K562 (cell line): ENCODE data around the gene TSSK2. TPM values are rescaled to one million over a fixed set of nuclear protein-coding genes. Genes with fewer than 3 reads are reported as not detected.
A peak's percentile ranks its signal among the peaks of the same experiment; 100 is the strongest.

ENCODE experiments used
- ATAC-seq: fragments of 200-7000 bp; cut with Tn5 transposase; 3 replicates; pipeline ENCODE4 v1.9.1; 2020; ENCODE audit warnings: moderate library complexity
- BruUV-seq: library from RNA; stranded (reverse); fragments of 400-500 nt; replicated peaks from 2 replicates; lab custom pipeline; 2021; lab: Mats Ljungman, UMichigan
- CTCF ChIA-PET: fragments of 300-600 bp; formaldehyde crosslinking; extraction: SDS; loops from one replicate; lab custom pipeline; 2021; ENCODE audit warnings: low intra/inter-chr PET ratio; lab: Yijun Ruan, JAX
- POLR2A ChIA-PET: fragments of 300-600, 350-650 bp; sonication (Branson Sonifier 250); formaldehyde crosslinking; extraction: SDS; loops from one replicate; lab custom pipeline; 2021; ENCODE audit warnings: antibody characterized with exemption, inconsistent platforms; lab: Yijun Ruan, JAX
- DNase-seq, 4 experiments: peaks; one replicate each; pipeline versions ENCODE4 v3.0.0 to v3.0.0-alpha.2; 2011 to 2018; ENCODE audit warnings: low spot score in 3 of 4, mixed read lengths in 3 of 4; ENCODE audit errors: extremely low read depth in 1 of 4
- FAIRE-seq: peaks from 2 replicates; lab custom pipeline; 2011; peaks lifted over from hg19 to GRCh38; lab: Jason Lieb, UNC
- H2AFZ ChIP-seq: 2 replicates; pipeline ENCODE4 v1.6.0; 2011; ENCODE audit warnings: low read depth, low read length, control low read depth, inconsistent platforms
- H3K27ac ChIP-seq: fragments of 200-600 bp; 3 replicates; pipeline ENCODE4 v1.8.0; 2011; ENCODE audit warnings: low read depth, mild to moderate bottlenecking, control low read depth, inconsistent platforms, low read length, moderate library complexity, mixed read lengths; ENCODE audit errors: extremely low read depth
- H3K27me3 ChIP-seq, 2 experiments: fragments of 300-600 bp in 1 of 2; 2 replicates in 1 of 2; 3 replicates in 1 of 2; pipeline versions ENCODE4 v1.6.0 to v1.8.0; 2011; ENCODE audit warnings: inconsistent platforms in 2 of 2, low read length in 2 of 2, mild to moderate bottlenecking in 1 of 2, mixed read lengths in 1 of 2, moderate library complexity in 1 of 2; ENCODE audit not compliant: control insufficient read depth in 2 of 2, insufficient read depth in 2 of 2
- H3K36me3 ChIP-seq: fragments of 300-600 bp; 3 replicates; pipeline ENCODE4 v1.8.0; 2011; ENCODE audit warnings: mild to moderate bottlenecking, low read length, inconsistent platforms; ENCODE audit not compliant: control insufficient read depth, insufficient read depth
- H3K4me1 ChIP-seq, 2 experiments: fragments of 200-600 bp in 1 of 2; replicated peaks in 1 of 2; 2 replicates in 1 of 2; 3 replicates in 1 of 2; pipeline versions ENCODE4 v1.5.1 to v1.8.0; 2011; ENCODE audit warnings: inconsistent platforms in 2 of 2, low read length in 2 of 2, mild to moderate bottlenecking in 1 of 2, mixed read lengths in 1 of 2, moderate library complexity in 1 of 2; ENCODE audit not compliant: control insufficient read depth in 2 of 2, insufficient read depth in 2 of 2
- H3K4me2 ChIP-seq: 2 replicates; pipeline ENCODE4 v1.6.1; 2011; ENCODE audit warnings: low read length, control low read depth, inconsistent platforms, mixed read lengths; ENCODE audit not compliant: insufficient read depth
- H3K4me3 ChIP-seq: fragments of 200-600 bp; sonication (generic), shearing (Covaris generic); 2 replicates; pipeline ENCODE4 v1.5.1; 2016; ENCODE audit warnings: control low read depth, inconsistent platforms
- H3K79me2 ChIP-seq: fragments of 200-600 bp; 3 replicates; pipeline ENCODE4 v1.8.0; 2011; ENCODE audit warnings: low read length, inconsistent platforms; ENCODE audit not compliant: control insufficient read depth, insufficient read depth
- H3K9ac ChIP-seq, 2 experiments: 2 replicates each; pipeline versions ENCODE4 v1.6.0 to v1.6.1; 2011; ENCODE audit warnings: low read depth in 2 of 2, low read length in 2 of 2, control low read depth in 1 of 2, inconsistent platforms in 1 of 2, mild to moderate bottlenecking in 1 of 2, mixed read lengths in 1 of 2; ENCODE audit not compliant: insufficient read depth in 1 of 2
- H3K9me1 ChIP-seq: one replicate; pipeline ENCODE4 v1.6.0; 2011; ENCODE audit warnings: inconsistent platforms, mild to moderate bottlenecking, low read length, moderate library complexity; ENCODE audit not compliant: control insufficient read depth, insufficient read depth
- H3K9me3 ChIP-seq: replicated peaks from 2 replicates; pipeline ENCODE4 v1.5.1; 2011; ENCODE audit warnings: low read depth, low read length, inconsistent platforms; ENCODE audit not compliant: control insufficient read depth, insufficient read depth
- H4K20me1 ChIP-seq: replicated peaks from 2 replicates; pipeline ENCODE4 v1.6.1; 2011; ENCODE audit warnings: low read length, inconsistent platforms, mixed read lengths; ENCODE audit not compliant: control insufficient read depth, insufficient read depth
- FOXA3 ChIP-seq, 2 experiments: fragments of 450-650 bp in 1 of 2; sonication (generic) in 1 of 2; formaldehyde crosslinking; IDR thresholded peaks in 1 of 2; conservative IDR thresholded peaks in 1 of 2; 2 replicates each; pipeline versions ENCODE4 v1.4.0 to v1.8.0; 2020 to 2022; ENCODE audit warnings: mild to moderate bottlenecking in 2 of 2, missing genetic modification reagents in 1 of 2
- NONO ChIP-seq, 2 experiments: fragments of 200-400 bp in 1 of 2; fragments of 450-650 bp in 1 of 2; formaldehyde crosslinking in 1 of 2; IDR thresholded peaks; 2 replicates each; pipeline ENCODE4 v1.6.1; 2017; ENCODE audit warnings: low read depth in 2 of 2, mild to moderate bottlenecking in 2 of 2, moderate library complexity in 2 of 2, low read length in 1 of 2
- TCF7L2 ChIP-seq: fragments of 150-350 bp; IDR thresholded peaks from 2 replicates; pipeline ENCODE4 v1.6.1; 2016; ENCODE audit warnings: low read depth, mild to moderate bottlenecking, low read length, moderate library complexity
- ZBTB26 ChIP-seq: fragments of 450-650 bp; formaldehyde crosslinking; IDR thresholded peaks from 2 replicates; pipeline ENCODE4 v1.4.0; 2022; ENCODE audit warnings: missing genetic modification characterization
- ZBTB9 ChIP-seq: fragments of 450-650 bp; formaldehyde crosslinking; IDR thresholded peaks from 2 replicates; pipeline ENCODE4 v1.4.0; 2020; ENCODE audit warnings: mild to moderate bottlenecking, moderate library complexity
- ZNF12 ChIP-seq: sonication (generic); formaldehyde crosslinking; IDR thresholded peaks from 2 replicates; pipeline ENCODE4 v1.4.0; 2020; ENCODE audit warnings: mild to moderate bottlenecking, missing genetic modification reagents
- ZNF274 ChIP-seq: IDR thresholded peaks from 2 replicates; pipeline ENCODE4 v1.6.1; 2011; ENCODE audit warnings: low read depth, mild to moderate bottlenecking, low read length, moderate library complexity, borderline replicate concordance
- ZNF639 ChIP-seq, 2 experiments: fragments of 200-800 bp in 1 of 2; sonication (Bioruptor generic) in 1 of 2; sonication (generic) in 1 of 2; formaldehyde crosslinking in 1 of 2; IDR thresholded peaks in 1 of 2; conservative IDR thresholded peaks in 1 of 2; 2 replicates each; pipeline versions ENCODE4 v1.5.0 to v1.6.1; 2016 to 2020; ENCODE audit warnings: missing compliant biosample characterization in 1 of 2, missing genetic modification characterization in 1 of 2, missing genetic modification reagents in 1 of 2
- WGBS: fragments of 100-300 bp; shearing (Covaris generic); methylation state at CpG from one replicate; pipeline ENCODE4 v1.1.6; 2016; ENCODE audit warnings: low coverage, mixed read lengths; ENCODE audit not compliant: insufficient coverage; ENCODE audit errors: missing lambda C conversion rate; 5-methylcytosine and 5-hydroxymethylcytosine counted together
- in situ Hi-C: fragments of 300-500 bp; cut with MboI; formaldehyde crosslinking; loops from 4 replicates; pipeline ENCODE4 v1.15.0; 2018; ENCODE audit warnings: inconsistent platforms, mixed read lengths
- intact Hi-C: fragments of 100-400 bp; cut with micrococcal nuclease; formaldehyde crosslinking; loops from 2 replicates; pipeline ENCODE4 v1.14.2; 2022
- polyA plus RNA-seq, 8 experiments: library from polyadenylated mRNA; depleted of rRNA in 4 of 8; stranded (reverse) in 5 of 8; unstranded in 3 of 8; fragments of >200 nt; fragmentation: Nextera tagmentation in 2 of 8; fragmentation: Illumina TruSeq in 1 of 8; extraction: Ambion mirVana in 2 of 8; extraction: Trizol in 1 of 8; gene quantifications; 2 replicates each; pipeline versions ENCODE4 v1.2.1 to v1.2.3, GENCODE V29; 2011 to 2014; ENCODE audit warnings: inconsistent platforms in 1 of 8, missing spikeins in 1 of 8
- total RNA-seq, 7 experiments: library from RNA; depleted of rRNA in 6 of 7; stranded (reverse); fragments of >200 nt in 6 of 7; fragmentation: Illumina TruSeq in 2 of 7; extraction: Trizol in 2 of 7; gene quantifications; 2 replicates each; pipeline versions ENCODE4 v1.2.1 to v1.2.3, GENCODE V29; 2011 to 2021; ENCODE audit warnings: low replicate concordance in 1 of 7

The TSSK2 gene
- total and polyA plus RNA-seq, 9 of the 15 experiments (the other 6 are each of a cell fraction or from before 2014, with no cell fraction given), result 0.04 TPM; not detected in 8

DNA sequence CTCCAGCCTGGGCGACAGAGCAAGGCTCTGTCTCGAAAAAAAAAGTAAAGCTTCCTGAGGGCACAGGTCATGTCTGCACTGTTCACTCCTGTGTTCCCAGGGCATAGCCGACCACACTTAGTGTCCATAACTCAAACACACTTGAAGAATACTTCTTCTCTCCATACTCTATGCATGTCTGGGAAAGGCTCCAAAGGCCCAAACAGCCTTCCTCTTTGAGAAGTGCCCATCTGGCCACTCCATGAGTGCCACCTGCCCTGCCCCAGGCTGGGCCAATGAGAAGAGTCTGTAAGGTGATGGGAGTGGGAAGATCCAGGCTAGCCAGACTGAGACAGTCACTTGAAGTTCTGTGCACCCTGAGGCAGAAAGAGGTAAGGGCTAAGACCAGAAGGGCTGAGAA is 33.6 kb upstream of the TSSK2 start (continued):
- TF ChIP-seq ZBTB26 (CRISPR knock-in tag), result 0 out of 2 replicates have a peak, but pooled peaks have one; percentile 16
- no peak for TF ChIP-seq ZNF274

- Histone ChIP-seq H3K9me3 (no peaks in the 10 kb centered on the region), H3K79me2 (peaks cover 57% of the 10 kb centered on the region), H3K36me3 (peaks cover 44% of the 10 kb centered on the region), H3K27me3 (no peaks in the 10 kb centered on the region), H4K20me1 (peaks cover 18% of the 10 kb centered on the region; the same call in 1 of the 2 replicates), H3K9me1 (peaks cover 9% of the 10 kb centered on the region), H3K4me3 (no peak overlapping the region), H3K4me1 (no peaks in the 10 kb centered on the region), H2AFZ (no peak overlapping the region), H3K9ac (no peak overlapping the region), H3K27ac (no peak overlapping the region), H3K4me2 (no peak overlapping the region)
- FAIRE-seq (no peak), DNase-seq (peak in 2 of 4 experiments; percentile 44 to 46), ATAC-seq (peak; percentile 7; the same call in 1 of the 3 replicates)
- POLR2A ChIA-PET, result interaction anchor here (0.6 to 3.2 kb wide), 12 partner anchors 9 to 750 kb away, joined by 3 to 15 read pairs (median 6); partner anchors contain the start of gene SLC25A1
- CTCF ChIA-PET, result no interaction called here
- in situ Hi-C loops, result no loop called here
- intact Hi-C loops, result no loop called here
- WGBS, result 81% methylated on average over 4 of the region's 4 CpGs
- BruUV-seq, result no TSS peak
- TF ChIP-seq ZBTB9 (CRISPR knock-in tag) (no peak), ZNF12 (CRISPR knock-in tag) (peak; percentile 12; the same call in 1 of the 2 replicates), ZNF639 (CRISPR knock-in tag; conservative IDR thresholded peaks at IDR 0.05 in 1 of 2, IDR thresholded peaks at IDR 0.05 in 1 of 2) (0 out of 4 replicates have a peak, but pooled peaks of 1 of the 2 experiments have one; percentile 40), NONO (IDR thresholded peaks at IDR 0.05; ENCODE audit: low read depth in 2 of 2, low read length in 1 of 2) (no peak), FOXA3 (CRISPR knock-in tag; conservative IDR thresholded peaks at IDR 0.05 in 1 of 2, IDR thresholded peaks at IDR 0.05 in 1 of 2) (0 out of 4 replicates have a peak, but pooled peaks of 1 of the 2 experiments have one; percentile 41), TCF7L2 (peak; percentile 15; the same call in 1 of the 2 replicates)
These were observed 33.0 kb upstream of the TSSK2 start for GRCh38 chr22:19098157-19098556.
